GM06990 (cell line): Measurements from ENCODE around the gene KLK3.
A peak's percentile ranks its signal among the peaks of the same experiment; 100 is the strongest.

Source experiments
- DNase-seq: peaks from one replicate; pipeline ENCODE4 v3.0.0-alpha.2; 2011; ENCODE audit not compliant: insufficient read length; ENCODE audit errors: extremely low read depth
- H3K27me3 ChIP-seq: replicated peaks from 2 replicates; pipeline ENCODE4 v1.6.0; 2011; ENCODE audit warnings: low read length; ENCODE audit not compliant: control insufficient read depth, insufficient read depth
- H3K36me3 ChIP-seq: 2 replicates; pipeline ENCODE4 v1.5.1; 2011; ENCODE audit warnings: low read length; ENCODE audit not compliant: control insufficient read depth, insufficient read depth
- H3K4me3 ChIP-seq: replicated peaks from 2 replicates; pipeline ENCODE4 v1.5.1; 2011; ENCODE audit warnings: low read depth, mild to moderate bottlenecking, control low read depth, low read length
- CTCF ChIP-seq: IDR thresholded peaks from 2 replicates; pipeline ENCODE4 v1.5.1; 2011; ENCODE audit warnings: low read length, control low read depth, mild to moderate bottlenecking, inconsistent platforms; ENCODE audit not compliant: insufficient read depth, poor library complexity, severe bottlenecking

The KLK3 gene

GRCh38 chr19:50821248-50821612 lies 33.5 kb upstream of the KLK3 start:
- no peak for TF ChIP-seq CTCF
- Histone ChIP-seq H3K36me3 (no peaks in the 10 kb centered on the region), H3K4me3 (0 out of 2 replicates have a peak overlapping the region, but pooled peaks have one; percentile 3), H3K27me3 (no peaks in the 10 kb centered on the region)
- no peak for DNase-seq

- H3K27me3 ChIP-seq: no peaks in the 10 kb centered on the region
- no peaks in the 10 kb centered on the region for H3K36me3 ChIP-seq
- TF ChIP-seq CTCF: no peak
- no peak for DNase-seq
- H3K4me3 ChIP-seq: no peak overlapping the region
Observed at GRCh38 chr19:50821622-50822021, 33.1 kb upstream of the KLK3 start.

GRCh38 chr19:50822661-50823208 lies 32.0 kb upstream of the KLK3 start:
- no peak for TF ChIP-seq CTCF
- no peaks in the 10 kb centered on the region for H3K36me3 ChIP-seq
- no peak overlapping the region for H3K4me3 ChIP-seq
- no peaks in the 10 kb centered on the region for H3K27me3 ChIP-seq
- DNase-seq: no peak

- no peaks in the 10 kb centered on the region for H3K27me3 ChIP-seq
- no peak for DNase-seq
- H3K36me3 ChIP-seq: no peaks in the 10 kb centered on the region
- no peak for TF ChIP-seq CTCF
- no peak within 1 kb of the TSS for H3K4me3 ChIP-seq
Observed at GRCh38 chr19:50823389-50824042, 31.2 kb upstream of the KLK3 start, which contains the start of gene KLK1. KLK1 (minus strand) TSS chr19:50823787; CDS start chr19:50823748, 39 bp downstream.

- TF ChIP-seq CTCF: no peak
- Histone ChIP-seq H3K36me3 (no peaks in the 10 kb centered on the region), H3K27me3 (no peaks in the 10 kb centered on the region), H3K4me3 (no peak overlapping the region)
- no peak for DNase-seq
Observed at GRCh38 chr19:50826492-50827240, 28.0 kb upstream of the KLK3 start.
